ENCODE measurements around the gene CLDN14.

DNA sequence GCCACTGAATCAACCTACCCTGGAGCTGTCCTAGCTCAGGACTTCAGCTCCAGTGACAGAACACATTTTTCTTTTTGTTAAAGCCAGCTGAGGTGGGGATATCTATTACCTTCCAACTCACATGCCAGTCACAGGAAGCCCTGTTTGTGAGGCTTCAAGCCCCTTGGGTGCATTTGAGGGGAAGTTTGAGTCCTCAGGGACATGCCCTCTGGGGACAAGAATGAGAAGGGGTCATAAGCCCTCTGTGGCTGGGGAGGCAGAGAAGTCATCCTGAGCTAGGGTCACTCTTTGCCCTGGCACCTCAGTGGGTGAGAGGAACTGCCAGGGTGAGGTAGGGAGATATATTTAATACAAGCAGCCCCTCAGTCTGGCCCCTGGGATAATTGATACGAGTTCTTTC is 33.5 kb upstream of the CLDN14 start:
- TF ChIP-seq, protein P1, sequence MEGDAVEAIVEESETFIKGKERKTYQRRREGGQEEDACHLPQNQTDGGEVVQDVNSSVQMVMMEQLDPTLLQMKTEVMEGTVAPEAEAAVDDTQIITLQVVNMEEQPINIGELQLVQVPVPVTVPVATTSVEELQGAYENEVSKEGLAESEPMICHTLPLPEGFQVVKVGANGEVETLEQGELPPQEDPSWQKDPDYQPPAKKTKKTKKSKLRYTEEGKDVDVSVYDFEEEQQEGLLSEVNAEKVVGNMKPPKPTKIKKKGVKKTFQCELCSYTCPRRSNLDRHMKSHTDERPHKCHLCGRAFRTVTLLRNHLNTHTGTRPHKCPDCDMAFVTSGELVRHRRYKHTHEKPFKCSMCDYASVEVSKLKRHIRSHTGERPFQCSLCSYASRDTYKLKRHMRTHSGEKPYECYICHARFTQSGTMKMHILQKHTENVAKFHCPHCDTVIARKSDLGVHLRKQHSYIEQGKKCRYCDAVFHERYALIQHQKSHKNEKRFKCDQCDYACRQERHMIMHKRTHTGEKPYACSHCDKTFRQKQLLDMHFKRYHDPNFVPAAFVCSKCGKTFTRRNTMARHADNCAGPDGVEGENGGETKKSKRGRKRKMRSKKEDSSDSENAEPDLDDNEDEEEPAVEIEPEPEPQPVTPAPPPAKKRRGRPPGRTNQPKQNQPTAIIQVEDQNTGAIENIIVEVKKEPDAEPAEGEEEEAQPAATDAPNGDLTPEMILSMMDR (IDR thresholded peaks at IDR 0.05; ENCODE audit: low read depth, low read length), result no peak
- no peak for TF ChIP-seq POLR2A (IDR thresholded peaks at IDR 0.05; ENCODE audit: extremely low read depth, insufficient read length)

Data from NB4 (cell line).